GM18519 (cell line): Measurements from ENCODE around the gene PRMT2.
"Not testable (repeated sequence)": the region's sequence is repeated elsewhere in the genome, so short reads cannot be mapped to it uniquely, and the experiment has no call there.

ENCODE experiments used
- ATAC-seq: cut with Tn5 transposase; IDR thresholded peaks from one replicate; pipeline ENCODE4 v1.9.1; 2021; ENCODE audit warnings: mild to moderate bottlenecking, moderate library complexity; ENCODE audit not compliant: unreplicated experiment, low FRiP score

PRMT2 gene

DNA sequence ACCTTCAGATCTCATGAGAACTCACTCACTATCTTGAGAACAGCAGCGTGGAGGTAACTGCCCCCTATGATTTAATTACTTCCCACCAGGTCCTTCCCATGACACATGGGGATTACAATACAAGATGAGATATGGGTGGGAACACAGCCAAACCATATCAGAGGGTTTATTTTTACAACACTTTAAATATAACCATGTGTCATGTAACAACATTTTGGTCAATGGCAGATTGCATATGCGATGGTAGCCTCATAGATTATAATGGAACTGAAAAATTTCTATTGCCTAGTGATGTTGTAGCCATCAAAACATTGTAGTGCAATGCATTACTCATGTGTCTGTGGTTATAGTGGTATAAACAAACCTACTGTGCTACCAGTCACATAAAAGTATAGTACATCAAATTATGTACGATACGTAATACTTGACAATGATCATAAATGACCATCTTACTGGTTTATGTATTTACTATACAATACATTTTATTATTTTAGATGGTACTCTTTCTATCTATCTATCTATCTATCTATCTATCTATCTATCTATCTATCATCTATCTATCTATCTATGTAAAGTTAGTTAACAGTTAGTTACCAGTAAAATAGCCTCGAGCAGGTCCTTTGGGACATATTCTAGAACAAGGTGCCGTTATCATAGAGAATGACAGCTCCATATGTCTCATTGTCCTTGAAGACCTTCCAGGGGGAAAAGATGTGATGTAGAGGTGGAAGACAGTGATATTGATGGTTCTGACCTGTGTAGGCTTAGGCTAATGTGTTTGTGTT is 18.0 kb upstream of the PRMT2 start:
- no peak for ATAC-seq

DNA sequence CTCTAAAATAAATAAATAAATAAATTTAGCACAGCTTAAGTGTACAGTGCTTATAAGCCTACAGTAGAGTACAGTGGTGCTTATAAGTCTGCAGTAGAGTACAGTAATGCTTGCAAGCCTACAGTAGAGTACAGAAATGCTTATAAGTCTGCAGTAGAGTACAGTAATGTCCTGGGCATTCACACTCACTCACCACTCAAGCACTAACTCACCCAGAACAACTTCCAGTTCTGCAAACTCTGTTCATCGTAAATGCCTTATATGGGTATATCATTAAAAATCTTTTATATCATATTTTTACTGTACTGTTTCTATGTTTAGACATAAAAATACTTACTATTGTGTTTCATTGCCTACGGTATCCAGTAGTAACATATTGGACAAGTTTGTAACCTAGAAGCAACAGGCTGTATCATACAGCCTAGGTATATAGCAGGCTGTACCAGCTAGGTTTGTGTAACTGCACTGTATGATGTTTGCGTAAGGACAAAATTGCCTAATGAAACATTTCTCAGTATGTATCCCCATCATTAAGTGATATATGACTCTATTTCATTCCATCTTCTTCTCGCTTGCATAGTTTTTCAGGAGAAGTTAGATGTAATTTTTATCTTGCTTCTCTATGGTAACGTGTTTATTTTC is 16.6 kb upstream of the PRMT2 start:
- ATAC-seq, result no peak

DNA sequence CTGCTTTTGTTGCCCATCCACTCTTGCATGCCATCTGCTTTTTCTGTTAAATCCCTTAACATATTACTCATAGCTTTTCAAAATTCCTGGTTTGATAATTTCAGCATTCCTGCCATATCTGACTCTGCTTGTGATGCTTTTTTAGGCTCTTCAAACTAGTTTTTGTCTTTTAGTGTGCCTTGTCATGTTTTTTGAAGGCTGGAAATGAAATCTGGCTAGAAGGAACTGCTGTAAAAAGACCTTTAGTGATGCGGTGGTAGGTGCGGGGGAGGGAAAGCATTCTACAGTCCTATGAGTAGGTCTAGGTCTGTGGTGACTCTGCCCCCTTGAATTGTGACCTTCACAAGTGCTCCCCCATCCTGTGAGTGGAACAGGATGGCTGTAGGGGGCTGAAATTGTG is 15.6 kb upstream of the PRMT2 start:
- no peak for ATAC-seq

DNA sequence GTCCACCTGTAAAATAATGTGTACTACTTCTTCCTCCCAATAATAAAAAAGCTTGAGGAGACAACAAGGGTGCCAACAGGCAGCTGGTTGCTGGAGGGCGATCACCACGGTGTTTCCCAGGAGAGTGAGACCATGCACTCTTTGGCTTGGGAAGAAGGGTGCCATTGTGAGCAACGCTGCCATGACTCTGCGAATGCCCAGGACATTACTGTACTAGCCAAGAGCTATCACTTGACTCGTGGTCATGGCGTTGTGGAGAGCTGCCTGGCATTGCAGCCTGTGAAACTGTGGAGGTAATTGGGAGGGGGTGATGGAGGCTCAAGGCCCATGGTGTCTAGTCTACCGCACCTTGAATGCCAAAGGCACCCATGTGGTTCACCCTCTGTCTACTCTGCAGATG is 14.6 kb upstream of the PRMT2 start:
- ATAC-seq, result no peak

DNA sequence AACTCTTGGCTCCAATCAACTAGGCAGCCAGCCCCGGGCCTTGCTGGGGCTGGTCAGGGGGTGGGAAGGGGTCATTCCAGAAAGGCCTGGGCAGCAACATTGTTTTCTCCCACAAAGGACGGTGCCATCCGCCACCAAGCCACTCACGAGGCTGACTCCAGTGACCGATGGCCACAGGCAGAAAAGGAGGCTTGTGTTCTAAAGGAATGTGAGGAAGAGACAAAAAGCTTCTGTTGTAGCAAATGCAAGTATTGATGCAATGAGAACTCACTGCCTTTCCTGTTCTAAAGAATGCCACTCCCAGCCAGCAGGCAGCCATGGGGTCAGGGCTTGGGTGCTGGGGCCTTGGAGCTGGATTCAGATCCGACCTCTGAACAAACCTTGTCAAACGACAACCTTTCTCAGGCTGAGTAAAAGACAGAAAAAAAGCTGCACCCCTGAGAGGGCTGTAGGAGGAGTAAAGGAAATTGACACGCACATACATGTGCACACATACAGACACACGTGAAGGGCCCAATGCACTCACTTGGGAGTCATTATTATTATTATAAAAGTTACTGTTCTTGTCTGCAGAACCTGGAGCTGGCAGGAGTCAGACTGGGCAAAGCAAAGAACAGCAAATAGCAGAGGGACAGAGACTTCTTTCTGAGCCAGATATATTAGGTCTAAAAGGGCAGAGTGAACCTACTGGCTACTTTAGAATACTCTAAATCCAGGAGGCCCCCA is 13.9 kb upstream of the PRMT2 start:
- ATAC-seq, result no peak

DNA sequence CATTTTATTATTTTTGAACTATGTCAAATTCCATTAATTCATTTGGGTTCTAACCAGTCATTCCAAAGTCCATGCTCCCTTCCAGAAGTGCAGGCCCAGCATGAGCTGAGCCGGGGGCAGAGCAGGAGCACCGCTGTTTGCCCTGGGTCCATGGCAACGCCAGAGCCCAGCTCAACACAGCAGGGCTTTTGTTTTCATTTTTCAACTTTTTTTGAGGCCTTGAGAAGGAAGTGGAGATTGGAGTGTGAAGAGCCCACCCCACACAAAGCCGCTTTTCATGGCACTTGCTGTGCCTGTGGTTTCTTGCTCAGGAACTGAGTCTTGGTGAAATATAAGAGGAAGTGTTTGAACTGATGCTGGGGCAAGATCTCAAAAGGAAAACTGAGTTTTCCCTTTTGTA is 13.2 kb upstream of the PRMT2 start:
- ATAC-seq, result no peak

DNA sequence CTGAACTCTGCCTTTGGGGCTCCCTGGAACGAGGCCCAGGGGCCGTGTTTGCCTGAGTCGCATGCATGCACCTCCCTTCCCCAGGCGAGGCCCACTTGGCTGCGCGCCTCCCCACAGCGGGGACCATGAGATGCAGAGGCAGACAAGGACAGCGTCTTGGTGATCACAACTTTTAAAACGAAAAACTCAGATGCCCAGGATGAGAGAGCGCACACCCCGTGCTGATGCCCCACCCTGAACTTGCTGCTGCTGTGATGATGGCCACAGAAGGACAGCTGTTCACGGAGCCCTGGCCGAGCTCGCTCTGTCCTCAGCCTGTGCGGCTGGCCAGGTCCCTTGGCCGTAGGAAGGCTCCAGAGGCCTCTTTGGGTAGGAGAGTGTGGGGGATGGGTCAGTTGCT is 11.4 kb upstream of the PRMT2 start:
- no peak for ATAC-seq

DNA sequence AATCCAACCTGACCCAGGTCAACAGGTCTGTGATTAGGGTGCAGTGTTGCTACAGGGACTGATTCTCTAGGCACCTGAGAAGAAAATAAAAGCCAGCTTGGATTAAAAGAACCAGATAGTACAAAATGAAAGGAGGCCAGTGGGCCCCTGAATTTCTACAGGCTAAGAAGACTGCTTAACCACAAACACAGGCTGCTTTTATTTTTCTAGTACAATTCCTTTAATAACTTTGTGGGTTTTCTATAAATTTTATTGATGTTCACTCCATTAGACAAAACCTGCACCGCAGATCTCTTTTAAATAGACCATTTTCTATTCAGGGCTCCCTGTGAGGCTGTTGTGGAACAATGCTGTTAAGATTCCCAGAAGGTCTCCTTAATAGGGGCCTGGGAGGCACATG is 9.7 kb upstream of the PRMT2 start:
- ATAC-seq, result no peak

DNA sequence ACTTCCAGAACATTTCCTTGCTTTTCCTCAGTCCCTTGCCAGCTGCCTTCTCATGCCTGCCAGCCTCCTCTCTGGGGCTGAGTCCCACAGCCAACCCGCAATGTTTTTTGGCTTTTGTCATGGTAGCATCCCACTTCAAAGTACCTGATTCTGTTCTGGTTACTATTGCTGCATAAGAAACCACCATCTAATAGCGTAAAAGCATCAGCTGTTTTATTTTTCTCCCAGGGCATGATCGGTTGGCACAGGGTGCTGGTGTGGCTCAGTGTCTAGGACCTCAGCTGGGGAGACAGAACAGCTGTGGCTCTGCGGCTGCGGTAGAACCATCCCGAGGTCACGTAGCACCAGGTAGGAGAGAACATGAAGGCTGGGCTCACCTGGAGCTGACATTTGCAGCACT is 8.9 kb upstream of the PRMT2 start:
- ATAC-seq, result no peak

DNA sequence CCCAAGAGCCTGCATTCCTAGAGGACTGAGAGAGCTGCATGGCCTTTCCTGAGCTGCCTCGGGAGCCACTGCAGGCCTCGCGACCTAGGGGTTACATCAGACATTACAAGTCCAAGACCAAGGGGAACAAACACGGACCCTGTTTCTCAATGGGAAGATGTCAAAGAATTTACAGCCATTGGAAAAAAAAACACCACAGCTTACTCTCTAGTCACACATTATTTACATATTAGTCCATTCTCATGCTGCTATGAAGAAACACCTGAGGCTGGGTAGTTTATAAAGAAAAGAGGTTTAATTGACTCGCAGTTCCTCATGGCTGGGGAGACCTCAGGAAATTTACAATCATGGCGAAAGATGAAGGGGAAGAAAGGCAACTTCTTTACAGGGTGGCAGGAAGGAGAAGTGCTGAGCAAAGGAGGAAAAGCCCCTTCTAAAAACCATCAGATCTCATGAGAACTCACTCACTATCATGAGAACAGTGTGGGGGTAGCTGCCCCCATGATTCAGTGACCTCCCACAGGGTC is 8.4 kb upstream of the PRMT2 start:
- no peak for ATAC-seq

DNA sequence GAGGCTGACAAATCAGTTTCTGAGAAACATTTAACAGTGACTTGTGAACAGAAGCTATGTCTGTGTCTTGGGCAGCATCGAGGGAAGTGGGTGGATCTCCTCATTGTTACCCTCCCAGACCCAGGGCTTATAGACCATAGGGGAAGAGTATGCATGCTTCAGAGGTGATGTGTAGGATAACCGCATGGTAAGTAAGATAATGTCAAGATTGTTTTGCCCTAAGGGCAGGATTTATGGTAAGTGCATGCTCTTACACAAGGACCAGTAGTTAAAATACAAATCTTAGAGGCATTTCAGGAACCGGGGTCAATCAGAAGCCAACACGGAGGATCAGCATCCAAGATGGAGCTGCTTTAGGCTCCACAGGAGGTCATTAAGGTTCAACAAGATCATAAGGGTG is 7.7 kb upstream of the PRMT2 start:
- ATAC-seq, result no peak

DNA sequence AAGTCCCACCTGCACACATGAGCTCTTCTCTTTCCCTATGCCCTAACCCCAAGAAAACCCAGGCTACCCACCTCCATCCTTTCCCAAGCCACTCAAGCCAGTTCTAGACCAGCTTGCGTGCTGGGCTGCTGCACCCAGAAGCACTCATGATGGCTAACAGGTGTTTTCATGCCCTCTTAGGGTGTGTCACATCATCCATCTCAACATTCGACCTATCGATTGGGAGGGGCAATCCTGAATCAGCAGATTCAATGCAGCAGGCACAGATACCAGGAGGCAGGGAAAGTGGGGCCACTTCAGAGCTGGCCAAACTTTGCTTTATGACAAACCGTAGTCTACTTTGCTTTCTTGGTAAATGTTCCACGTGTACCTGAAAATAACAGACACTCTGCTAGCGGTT is 6.6 kb upstream of the PRMT2 start:
- ATAC-seq, result no peak

DNA sequence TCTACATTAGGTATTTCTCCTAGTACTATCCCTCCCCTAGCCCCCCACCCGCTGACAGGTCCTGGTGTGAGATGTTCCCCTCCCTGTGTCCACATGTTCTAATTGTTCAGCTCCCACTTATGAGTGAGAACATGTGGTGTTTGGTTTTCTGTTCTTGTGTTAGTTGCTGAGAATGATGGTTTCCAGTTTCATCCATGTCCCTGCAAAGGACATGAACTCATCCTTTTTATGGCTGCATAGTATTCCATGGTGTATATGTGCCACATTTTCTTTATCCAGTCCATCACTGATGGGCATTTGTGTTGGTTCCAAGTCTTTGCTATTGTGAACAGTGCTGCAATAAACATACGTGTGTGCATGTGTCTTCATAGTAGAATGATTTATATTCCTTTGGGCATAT is 4.6 kb upstream of the PRMT2 start:
- ATAC-seq, result not testable (repeated sequence)

DNA sequence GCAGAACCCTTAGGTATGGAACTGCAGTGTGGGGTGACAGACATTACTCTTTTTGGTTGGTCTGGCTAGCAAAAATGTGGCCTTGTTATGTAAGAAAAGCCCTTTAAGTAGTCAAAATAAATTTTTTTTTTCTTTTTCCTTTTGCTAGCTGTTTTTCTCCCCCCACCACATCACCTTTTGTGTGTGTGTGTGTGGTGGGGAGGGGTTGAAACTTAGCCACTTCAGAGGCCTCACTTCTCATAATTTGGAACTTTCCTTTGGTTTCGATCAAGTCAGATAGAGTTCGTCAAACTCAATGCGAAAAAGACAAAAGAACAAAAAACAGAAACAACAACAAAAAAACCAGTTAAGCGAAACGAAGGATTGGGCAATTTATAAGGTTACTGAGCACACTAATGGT is 1.9 kb upstream of the PRMT2 start:
- ATAC-seq, result no peak

DNA sequence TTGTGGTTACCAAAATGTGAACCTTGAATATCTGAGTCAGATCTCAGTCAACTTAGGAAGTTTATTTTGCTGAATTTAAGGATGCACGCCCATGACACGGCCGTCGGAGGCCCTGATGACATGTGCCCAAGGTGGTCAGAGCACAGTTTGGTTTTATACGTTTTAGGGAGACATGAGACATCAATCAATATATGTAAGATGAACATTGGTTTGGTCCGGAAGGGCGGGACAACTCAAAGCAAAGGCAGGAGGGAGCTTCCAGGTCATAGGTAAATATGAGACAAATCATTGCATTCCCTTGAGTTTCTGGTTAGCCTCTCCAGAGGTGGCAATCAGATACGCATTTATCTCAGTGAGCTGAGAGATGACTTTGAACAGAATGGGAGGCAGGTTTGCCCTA is 1.0 kb upstream of the PRMT2 start:
- no peak for ATAC-seq

DNA sequence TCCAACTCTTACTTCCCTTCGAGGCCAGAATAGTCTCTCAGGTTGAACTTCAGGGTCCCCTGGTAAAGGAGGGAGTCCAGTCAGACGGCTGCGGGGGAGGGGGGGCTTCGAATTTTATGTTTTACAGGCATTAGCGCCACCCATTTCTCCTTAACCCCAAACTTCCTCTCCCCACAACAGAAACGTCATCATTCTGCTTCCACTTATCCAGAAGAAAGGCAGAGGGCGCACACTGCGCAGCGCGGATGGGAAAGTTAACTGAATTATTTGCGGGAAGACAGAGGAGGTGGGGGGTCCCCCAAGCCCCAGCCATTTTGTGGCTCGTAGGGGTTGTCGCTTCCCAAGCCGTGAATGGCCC is 529 bp upstream of the PRMT2 start:
- ATAC-seq, result peak; percentile 17

DNA sequence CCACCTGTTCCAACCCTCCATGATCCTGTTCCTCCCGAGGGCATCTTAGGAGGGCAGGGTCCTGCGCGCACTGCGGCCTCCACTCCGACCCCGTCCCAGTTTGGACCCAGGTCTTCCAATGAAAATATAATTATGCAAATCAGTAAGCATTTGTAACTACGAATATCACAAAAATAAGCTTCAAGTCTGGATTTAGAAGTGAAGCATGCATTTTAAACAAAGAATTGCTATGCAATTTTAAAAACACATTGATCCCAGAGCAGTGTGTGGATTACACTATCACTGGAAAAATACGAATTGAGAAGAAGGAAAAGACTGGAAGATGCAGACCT is 673 bp downstream of the PRMT2 start:
- ATAC-seq, result no peak

DNA sequence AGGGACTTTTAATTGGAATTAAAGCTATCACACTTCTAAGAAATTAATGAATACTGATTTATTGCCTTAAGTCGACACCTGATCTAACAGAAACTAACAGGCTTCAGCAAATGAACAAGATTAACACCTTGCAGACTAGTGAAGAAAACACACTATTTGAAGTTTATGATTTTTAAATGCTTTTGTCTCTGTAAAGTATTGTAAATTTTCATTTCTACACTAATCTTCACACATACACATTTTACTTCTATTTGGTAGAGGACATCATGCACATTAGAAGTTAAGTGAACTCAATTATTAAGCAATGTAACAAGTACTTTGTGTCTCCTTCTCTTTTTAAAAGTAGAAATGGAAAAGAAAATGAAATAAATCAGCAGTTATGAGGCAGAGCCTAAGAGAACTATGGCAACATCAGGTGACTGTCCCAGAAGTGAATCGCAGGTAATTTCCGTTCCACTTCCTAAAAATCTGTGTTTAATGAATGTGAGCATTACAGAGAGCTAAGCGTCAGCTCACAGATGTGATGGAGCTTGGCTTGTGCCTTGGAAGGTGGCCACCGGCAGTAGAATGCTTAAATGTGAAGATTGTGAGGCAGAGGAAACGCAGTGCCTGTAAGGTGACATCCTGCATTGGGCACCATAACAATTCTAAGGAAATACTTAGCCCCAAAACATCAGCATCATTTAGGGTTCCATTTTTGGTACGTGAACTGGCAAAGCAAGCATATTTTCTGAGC is 1.2 kb downstream of the PRMT2 start:
- ATAC-seq, result no peak

DNA sequence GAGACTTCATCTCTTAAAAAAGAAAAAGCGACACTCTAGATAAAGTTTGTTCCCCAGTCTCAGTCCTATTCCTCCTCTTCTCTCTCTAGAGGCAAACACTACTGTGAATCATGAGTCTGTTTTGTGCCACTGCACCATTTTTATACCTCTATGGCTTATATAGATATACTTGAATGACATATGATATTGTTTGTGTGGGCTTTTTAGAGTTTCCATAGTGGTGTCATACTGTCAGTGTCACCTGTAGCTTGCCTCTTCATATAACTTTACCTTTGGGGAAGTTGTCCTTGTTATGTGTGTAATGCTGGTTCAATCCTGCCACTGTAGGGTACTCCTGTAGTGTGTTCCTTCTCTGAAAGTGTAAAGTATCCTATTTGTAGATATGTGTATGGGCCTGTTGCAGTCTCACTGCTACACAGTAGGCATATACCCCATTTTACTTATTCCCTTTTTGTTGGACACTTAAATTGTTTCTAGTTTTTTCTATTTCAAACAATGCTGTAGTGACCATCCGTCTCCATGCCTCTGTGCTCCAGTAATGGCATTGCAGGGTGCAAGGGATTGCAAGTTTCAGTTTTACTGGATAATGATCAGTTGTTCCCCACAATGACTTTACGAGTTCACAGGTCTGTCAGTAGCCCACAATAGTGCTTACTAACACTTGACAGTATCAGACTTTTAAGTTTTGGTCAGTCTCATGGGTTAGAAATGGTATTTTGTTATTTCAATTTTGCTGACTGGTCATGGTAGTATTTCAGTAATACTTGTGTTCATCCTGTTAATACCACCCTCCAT is 2.7 kb downstream of the PRMT2 start:
- no peak for ATAC-seq
